Cardiac muscle cell (in vitro differentiated cells and primary cell): ENCODE results near the gene ZNF853. TPM values are rescaled to one million over a fixed set of nuclear protein-coding genes. Genes with fewer than 3 reads are reported as not detected.

ENCODE experiments used
- DNase-seq, 2 donors: peaks; one replicate each; pipeline versions ENCODE4 v3.0.0 to v3.0.0-alpha.2; 2010 to 2017; ENCODE audit warnings: low read depth in 1 of 2, low spot score in 1 of 2
- H3K27ac ChIP-seq: fragments of 200-600 bp; sonication (generic); 2 replicates; pipeline ENCODE4 v1.5.1; 2016
- H3K27me3 ChIP-seq: fragments of 200-600 bp; sonication (generic); 2 replicates; pipeline ENCODE4 v1.6.0; 2016; ENCODE audit warnings: control low read depth
- H3K36me3 ChIP-seq: fragments of 200-600 bp; sonication (generic); 2 replicates; pipeline ENCODE4 v1.5.1; 2016; ENCODE audit warnings: control low read depth
- H3K4me1 ChIP-seq: fragments of 200-600 bp; sonication (generic); 2 replicates; pipeline ENCODE4 v1.8.1; 2017; ENCODE audit warnings: low read depth, mild to moderate bottlenecking, mixed run types
- H3K4me3 ChIP-seq: fragments of 200-600 bp; sonication (generic); 2 replicates; pipeline ENCODE4 v1.5.1; 2016; ENCODE audit warnings: mild to moderate bottlenecking
- H3K9me3 ChIP-seq: fragments of 200-600 bp; sonication (generic); 2 replicates; pipeline ENCODE4 v1.5.1; 2017; ENCODE audit warnings: low read depth, mild to moderate bottlenecking, control low read depth
- polyA plus RNA-seq: library from polyadenylated mRNA; unstranded; fragments of >200 nt; fragmentation: Nextera tagmentation; extraction: Ambion mirVana; gene quantifications from 2 replicates; pipeline ENCODE4 v1.2.1, GENCODE V29; 2016
- total RNA-seq: library from RNA; depleted of rRNA; stranded (reverse); fragments of >200 nt; gene quantifications from 2 replicates; pipeline ENCODE4 v1.2.3, GENCODE V29; 2016
- TF ChIP-seq, protein P1 (sequence below): IDR thresholded peaks from 2 replicates; pipeline ENCODE4 v1.5.1; 2012; ENCODE audit warnings: low read depth, mild to moderate bottlenecking, low read length

ZNF853 gene
- total and polyA plus RNA-seq, 2 experiments from 2014 or later, result 16.8 to 31.3 TPM

DNA sequence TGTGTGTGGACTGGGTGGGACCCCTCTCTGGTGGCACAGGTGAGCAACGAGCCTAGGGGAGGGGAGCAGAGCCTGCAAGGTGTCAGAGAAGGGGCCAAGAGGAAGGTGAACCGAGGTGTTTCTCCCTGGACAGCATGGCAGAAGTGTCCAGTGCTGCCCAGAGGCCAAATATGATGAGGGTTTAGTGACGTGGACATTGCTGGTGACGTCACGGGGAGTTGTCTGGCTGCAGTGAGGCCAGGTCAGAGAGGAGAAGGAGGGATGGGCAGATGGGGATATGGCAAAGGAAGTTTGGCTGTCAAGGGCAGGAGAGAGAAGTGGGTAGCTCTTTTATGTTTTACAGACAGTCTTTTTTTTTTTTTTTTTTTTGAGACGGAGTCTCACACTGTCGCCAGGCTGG is 2.6 kb upstream of the ZNF853 start:
- H3K27ac ChIP-seq, result no peak overlapping the region
- no peak overlapping the region for H3K4me3 ChIP-seq
- peaks cover 3% of the 10 kb centered on the region for H3K4me1 ChIP-seq
- TF ChIP-seq, protein P1, sequence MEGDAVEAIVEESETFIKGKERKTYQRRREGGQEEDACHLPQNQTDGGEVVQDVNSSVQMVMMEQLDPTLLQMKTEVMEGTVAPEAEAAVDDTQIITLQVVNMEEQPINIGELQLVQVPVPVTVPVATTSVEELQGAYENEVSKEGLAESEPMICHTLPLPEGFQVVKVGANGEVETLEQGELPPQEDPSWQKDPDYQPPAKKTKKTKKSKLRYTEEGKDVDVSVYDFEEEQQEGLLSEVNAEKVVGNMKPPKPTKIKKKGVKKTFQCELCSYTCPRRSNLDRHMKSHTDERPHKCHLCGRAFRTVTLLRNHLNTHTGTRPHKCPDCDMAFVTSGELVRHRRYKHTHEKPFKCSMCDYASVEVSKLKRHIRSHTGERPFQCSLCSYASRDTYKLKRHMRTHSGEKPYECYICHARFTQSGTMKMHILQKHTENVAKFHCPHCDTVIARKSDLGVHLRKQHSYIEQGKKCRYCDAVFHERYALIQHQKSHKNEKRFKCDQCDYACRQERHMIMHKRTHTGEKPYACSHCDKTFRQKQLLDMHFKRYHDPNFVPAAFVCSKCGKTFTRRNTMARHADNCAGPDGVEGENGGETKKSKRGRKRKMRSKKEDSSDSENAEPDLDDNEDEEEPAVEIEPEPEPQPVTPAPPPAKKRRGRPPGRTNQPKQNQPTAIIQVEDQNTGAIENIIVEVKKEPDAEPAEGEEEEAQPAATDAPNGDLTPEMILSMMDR, result no peak
- peaks cover 4% of the 10 kb centered on the region for H3K36me3 ChIP-seq
- DNase-seq, result no peak
- no peaks in the 10 kb centered on the region for H3K9me3 ChIP-seq
- no peaks in the 10 kb centered on the region for H3K27me3 ChIP-seq

DNA sequence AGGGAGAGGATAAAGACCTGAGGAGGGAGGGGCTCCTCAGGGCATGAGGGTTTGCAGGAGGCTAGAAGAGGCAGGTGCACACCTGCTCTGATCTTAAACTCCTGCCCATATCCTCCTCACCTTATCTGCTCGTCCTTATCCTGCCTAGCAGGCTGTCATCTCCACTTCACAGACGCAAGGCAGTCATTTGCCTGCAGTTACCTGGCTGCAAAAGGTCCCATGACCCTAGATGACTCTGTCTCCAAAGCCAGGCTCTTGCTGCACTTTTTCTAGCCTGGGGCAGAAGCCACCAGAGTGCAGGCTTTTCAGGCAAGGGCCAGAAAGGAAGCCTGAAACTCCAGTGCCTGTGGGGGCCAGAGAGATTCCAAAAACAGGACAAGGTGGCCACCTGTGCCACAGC is 1.7 kb upstream of the ZNF853 start:
- H3K27ac ChIP-seq, result no peak overlapping the region
- peaks cover 5% of the 10 kb centered on the region for H3K36me3 ChIP-seq
- no peak overlapping the region for H3K4me3 ChIP-seq
- TF ChIP-seq, protein P1, result no peak
- no peaks in the 10 kb centered on the region for H3K9me3 ChIP-seq
- DNase-seq, result no peak
- no peaks in the 10 kb centered on the region for H3K27me3 ChIP-seq
- peaks cover 3% of the 10 kb centered on the region for H3K4me1 ChIP-seq

DNA sequence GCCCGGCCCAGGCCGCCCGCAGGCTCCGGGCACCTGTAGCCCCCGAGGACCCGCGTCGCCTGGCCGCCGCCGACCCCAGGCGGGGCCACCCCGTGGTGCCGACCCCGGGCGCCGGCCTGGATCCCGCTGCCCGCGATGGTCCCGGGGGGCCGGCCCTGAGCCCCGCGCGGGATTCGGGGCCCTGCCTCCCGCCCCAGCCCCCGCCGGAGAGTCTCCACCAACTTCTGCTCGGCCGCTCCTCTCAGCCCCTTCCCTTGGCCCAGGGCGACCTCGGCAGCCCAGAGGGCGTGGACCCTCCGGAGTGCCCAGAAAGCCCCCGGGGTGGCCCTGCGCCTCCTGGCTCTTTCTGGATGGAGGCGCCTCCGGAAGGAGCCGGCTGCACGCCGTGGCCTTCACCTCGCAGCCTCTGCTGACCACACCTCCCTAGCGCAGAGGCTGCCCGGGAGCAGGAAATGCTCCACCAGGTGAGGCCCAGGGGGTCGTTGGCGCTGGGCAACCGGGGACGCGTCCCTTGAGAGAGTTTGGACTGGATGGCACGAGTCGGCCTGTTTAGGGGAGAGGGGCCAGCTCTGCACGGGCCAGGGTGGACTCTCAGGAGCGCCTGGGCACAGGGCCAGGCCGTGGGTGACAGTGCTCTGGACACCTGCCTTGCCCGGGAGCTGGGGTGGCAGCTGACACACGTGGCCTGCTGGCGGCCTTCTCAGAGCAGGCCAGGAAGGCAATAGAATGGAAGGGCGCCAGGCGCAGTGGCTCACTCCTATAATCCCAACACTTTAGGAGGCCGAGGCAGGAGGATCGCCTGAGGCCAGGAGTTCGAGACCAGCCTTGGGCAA is 529 bp downstream of the ZNF853 start:
- TF ChIP-seq, protein P1, result no peak
- DNase-seq, result peak in 1 of 2 donors; percentile 44
- H3K27ac ChIP-seq, result no peak overlapping the region

DNA sequence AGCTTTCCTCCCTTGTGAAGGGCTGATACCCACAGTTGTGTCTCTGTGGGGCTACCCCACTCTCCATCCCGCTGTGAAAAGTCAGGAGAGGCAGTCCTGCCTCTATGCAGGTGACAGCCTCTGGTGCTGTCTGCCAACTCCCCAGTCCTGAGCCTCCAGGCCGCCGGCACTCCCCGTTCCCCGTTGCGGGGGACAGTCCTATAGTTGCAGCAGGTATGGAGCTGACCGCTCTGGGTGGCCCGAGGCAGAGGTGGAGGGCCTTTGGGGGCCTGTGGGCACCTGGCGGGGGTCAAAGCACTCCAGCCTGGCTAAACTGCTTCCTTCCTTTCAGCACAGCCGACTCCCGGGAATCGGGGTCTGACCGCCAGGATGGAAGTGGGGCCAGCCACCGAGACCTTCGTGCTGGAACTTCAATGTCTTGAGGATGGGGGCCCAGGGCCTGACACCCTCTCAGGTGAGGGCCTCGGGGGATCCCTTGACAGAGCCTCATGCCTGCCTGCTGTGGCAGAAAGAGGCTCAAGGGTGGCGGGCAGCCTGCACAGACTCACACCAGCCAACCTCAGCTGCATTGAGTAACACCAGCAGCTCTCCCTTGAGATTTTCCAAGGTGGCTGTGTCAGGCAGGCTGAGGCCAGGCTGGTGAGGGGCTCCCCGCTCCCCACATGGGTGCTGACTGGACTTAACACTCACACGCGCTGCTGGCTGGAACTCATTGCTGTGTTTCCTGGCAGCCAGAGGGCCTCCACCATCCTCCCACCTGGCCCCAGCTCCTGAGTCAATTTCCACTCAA is 1.6 kb downstream of the ZNF853 start:
- no peak overlapping the region for H3K27ac ChIP-seq
- H3K27me3 ChIP-seq, result no peaks in the 10 kb centered on the region
- no peaks in the 10 kb centered on the region for H3K9me3 ChIP-seq
- no peak overlapping the region for H3K4me3 ChIP-seq
- TF ChIP-seq, protein P1, result no peak
- H3K4me1 ChIP-seq, result peaks cover 3% of the 10 kb centered on the region
- no peak for DNase-seq
- H3K36me3 ChIP-seq, result peaks cover 14% of the 10 kb centered on the region

More for the DNA sequence above, 529 bp downstream of the ZNF853 start:
- Histone ChIP-seq H3K4me3 (peak overlapping the region; percentile 63), H3K4me1 (peaks cover 3% of the 10 kb centered on the region), H3K27me3 (no peaks in the 10 kb centered on the region), H3K36me3 (peaks cover 5% of the 10 kb centered on the region), H3K9me3 (no peaks in the 10 kb centered on the region)

DNA sequence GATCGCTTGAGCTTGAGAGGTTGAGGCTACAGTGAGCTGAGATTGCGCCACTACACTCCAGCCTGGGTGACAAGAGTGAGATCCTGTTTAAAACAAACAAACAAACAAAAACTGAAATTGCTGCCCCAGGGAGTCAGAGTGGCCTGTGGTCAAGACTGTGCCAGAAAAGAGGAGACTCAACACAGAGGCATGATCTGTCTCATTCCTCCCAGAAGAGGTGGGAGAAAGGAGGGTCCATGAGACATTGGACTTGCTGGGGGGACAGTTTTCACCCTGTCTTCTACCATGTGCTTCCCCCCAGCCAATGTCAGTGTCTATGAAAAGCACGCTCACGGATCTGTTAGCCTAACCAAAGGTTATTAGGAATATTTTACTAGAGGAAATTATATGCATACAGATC is 3.2 kb downstream of the ZNF853 start:
- H3K9me3 ChIP-seq, result no peaks in the 10 kb centered on the region
- H3K4me3 ChIP-seq, result no peak overlapping the region
- no peak overlapping the region for H3K27ac ChIP-seq
- DNase-seq, result no peak
- peaks cover 22% of the 10 kb centered on the region for H3K36me3 ChIP-seq
- TF ChIP-seq, protein P1, result no peak
- H3K27me3 ChIP-seq, result no peaks in the 10 kb centered on the region
- H3K4me1 ChIP-seq, result peaks cover 3% of the 10 kb centered on the region
